ENCODE results near the gene TTF2. TPM values are rescaled to one million over a fixed set of nuclear protein-coding genes. Genes with fewer than 3 reads are reported as not detected.

TTF2 gene
- total RNA-seq, 1 donor from 2014 or later = 47.5 TPM

DNA sequence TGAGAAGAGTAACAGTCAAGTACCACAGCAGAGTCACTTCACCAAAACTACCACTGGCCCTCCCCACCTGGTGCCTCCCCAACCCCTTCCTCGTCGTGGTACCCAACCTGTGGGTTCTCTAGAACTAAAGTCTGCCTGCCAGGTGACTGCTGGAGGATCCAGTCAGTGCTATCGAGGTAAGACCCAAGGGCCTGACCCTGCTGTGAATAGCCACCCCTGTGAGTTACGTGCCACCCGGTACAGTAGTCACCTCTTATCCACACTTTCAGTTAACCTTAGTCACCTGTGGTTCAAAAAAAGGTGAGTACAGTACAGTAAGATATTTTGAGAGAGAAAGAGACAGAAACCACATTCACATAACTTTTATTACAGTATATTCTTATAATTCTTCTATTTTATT lies 16.5 kb downstream of the TTF2 start:
- DNase-seq (ENCODE audit: extremely low spot score, unreplicated experiment) = no peak
- H3K4me1 Mint-ChIP-seq (ENCODE audit: unreplicated experiment) = no peaks in the 10 kb centered on the region
- H3K36me3 Mint-ChIP-seq = peaks cover 37% of the 10 kb centered on the region
- no peaks in the 10 kb centered on the region for H3K27me3 Mint-ChIP-seq
- no peaks in the 10 kb centered on the region for H3K9me3 Mint-ChIP-seq
- TF ChIP-seq, protein P1, sequence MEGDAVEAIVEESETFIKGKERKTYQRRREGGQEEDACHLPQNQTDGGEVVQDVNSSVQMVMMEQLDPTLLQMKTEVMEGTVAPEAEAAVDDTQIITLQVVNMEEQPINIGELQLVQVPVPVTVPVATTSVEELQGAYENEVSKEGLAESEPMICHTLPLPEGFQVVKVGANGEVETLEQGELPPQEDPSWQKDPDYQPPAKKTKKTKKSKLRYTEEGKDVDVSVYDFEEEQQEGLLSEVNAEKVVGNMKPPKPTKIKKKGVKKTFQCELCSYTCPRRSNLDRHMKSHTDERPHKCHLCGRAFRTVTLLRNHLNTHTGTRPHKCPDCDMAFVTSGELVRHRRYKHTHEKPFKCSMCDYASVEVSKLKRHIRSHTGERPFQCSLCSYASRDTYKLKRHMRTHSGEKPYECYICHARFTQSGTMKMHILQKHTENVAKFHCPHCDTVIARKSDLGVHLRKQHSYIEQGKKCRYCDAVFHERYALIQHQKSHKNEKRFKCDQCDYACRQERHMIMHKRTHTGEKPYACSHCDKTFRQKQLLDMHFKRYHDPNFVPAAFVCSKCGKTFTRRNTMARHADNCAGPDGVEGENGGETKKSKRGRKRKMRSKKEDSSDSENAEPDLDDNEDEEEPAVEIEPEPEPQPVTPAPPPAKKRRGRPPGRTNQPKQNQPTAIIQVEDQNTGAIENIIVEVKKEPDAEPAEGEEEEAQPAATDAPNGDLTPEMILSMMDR (conservative IDR thresholded peaks at IDR 0.05) = no peak
- H3K27ac Mint-ChIP-seq = no peak overlapping the region
- no peak overlapping the region for H3K4me3 Mint-ChIP-seq

DNA sequence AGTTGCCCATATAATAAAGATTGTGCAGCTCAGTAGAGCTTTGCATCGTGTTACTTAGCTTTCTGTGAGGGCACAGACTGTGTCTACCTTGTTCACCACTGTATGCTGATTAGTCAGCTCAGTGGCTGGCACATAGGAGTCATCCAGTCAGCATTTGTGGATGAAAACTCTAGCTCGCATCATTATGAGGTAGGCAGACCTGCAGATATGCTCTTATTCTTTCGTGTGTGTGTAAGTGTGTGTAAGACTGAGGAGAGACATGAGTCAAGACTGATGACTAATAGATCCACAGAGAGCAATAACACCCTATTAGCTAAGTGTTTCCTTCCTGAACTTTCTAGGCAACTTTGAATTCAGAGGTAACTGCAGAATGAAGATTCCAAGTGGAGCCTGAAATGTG lies 17.1 kb downstream of the TTF2 start:
- TF ChIP-seq, protein P1 (conservative IDR thresholded peaks at IDR 0.05) = no peak
- Mint-ChIP-seq H3K4me3 (no peak overlapping the region), H3K27me3 (no peaks in the 10 kb centered on the region), H3K4me1 (ENCODE audit: unreplicated experiment) (no peaks in the 10 kb centered on the region), H3K9me3 (no peaks in the 10 kb centered on the region), H3K36me3 (peaks cover 37% of the 10 kb centered on the region), H3K27ac (no peak overlapping the region)
- no peak for DNase-seq (ENCODE audit: extremely low spot score, unreplicated experiment)

DNA sequence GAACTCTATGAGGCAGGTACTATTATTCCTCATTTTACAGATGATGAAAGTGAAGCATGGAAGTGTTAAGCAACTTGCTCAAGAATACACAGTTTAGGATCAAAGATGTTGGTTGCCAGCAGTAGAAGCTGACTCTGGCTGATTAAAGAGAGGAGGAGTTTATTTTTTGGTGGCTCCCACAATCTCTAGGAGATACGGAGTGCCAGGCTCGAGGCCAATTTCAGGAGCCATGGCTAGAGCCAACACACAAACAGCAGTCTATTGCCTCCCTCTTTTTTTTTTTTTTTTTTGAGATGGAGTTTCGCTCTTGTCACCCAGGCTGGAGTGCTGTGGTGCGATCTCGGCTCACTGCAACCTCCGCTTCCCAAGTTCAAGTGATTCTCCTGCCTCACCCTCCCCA lies 19.6 kb downstream of the TTF2 start:
- Mint-ChIP-seq H3K4me1 (ENCODE audit: unreplicated experiment) (no peaks in the 10 kb centered on the region), H3K4me3 (no peak overlapping the region), H3K36me3 (peaks cover 36% of the 10 kb centered on the region), H3K9me3 (no peaks in the 10 kb centered on the region), H3K27ac (no peak overlapping the region), H3K27me3 (no peaks in the 10 kb centered on the region)
- no peak for DNase-seq (ENCODE audit: extremely low spot score, unreplicated experiment)
- TF ChIP-seq, protein P1 (conservative IDR thresholded peaks at IDR 0.05) = no peak

- Mint-ChIP-seq H3K27ac (no peak overlapping the region), H3K4me1 (ENCODE audit: unreplicated experiment) (no peaks in the 10 kb centered on the region), H3K36me3 (peaks cover 23% of the 10 kb centered on the region), H3K27me3 (no peaks in the 10 kb centered on the region), H3K9me3 (no peaks in the 10 kb centered on the region), H3K4me3 (no peak overlapping the region)
- DNase-seq (ENCODE audit: extremely low spot score, unreplicated experiment) = no peak
- TF ChIP-seq, protein P1 (conservative IDR thresholded peaks at IDR 0.05) = no peak
Measured at GRCh38 chr1:117084231-117084630, 24.1 kb downstream of the TTF2 start.

DNA sequence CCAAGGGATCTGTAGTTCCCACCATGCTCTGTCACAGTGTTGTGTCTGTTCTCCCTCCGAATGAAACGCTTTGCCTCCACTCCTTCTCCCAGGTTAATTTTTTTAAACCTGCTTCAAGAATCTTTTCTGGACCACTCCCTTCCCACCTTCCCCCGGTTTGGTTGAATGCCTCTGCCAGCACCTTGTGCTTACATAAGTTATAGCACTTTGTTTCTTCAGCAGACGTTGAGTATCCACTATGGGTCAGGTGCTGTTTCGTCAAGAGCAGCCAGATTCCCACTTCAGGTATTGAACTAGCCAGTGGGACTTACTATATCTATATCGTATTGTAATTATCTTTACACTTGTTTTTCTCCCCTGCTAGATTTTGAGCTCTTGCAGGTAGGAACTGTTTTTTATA lies 27.6 kb downstream of the TTF2 start:
- TF ChIP-seq, protein P1 (conservative IDR thresholded peaks at IDR 0.05) = no peak
- Mint-ChIP-seq H3K27me3 (no peaks in the 10 kb centered on the region), H3K9me3 (no peaks in the 10 kb centered on the region), H3K36me3 (peaks cover 21% of the 10 kb centered on the region), H3K4me3 (no peak overlapping the region), H3K27ac (peak overlapping the region; percentile 35), H3K4me1 (ENCODE audit: unreplicated experiment) (peaks cover 3% of the 10 kb centered on the region)
- DNase-seq (ENCODE audit: extremely low spot score, unreplicated experiment) = no peak

DNA sequence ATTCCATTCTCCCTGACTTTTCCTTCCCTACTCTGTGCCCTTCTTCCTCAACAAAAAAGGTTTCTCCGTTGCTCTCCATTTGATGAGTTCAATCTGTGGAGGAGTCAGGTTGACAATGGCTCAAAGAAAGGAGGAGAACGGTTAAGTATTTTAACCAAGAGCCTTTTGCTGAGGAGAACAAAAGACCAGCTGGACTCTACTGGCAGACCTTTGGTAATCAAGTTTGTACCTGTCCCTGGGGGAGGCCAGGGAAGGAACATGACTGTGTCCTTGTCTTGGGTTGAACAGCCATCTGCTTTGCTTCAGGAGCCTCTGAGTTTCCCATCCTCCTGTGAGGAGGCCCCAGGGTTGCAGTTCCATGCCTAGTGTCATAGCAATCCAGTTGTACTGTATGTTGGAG lies 29.9 kb downstream of the TTF2 start:
- no peaks in the 10 kb centered on the region for H3K9me3 Mint-ChIP-seq
- TF ChIP-seq, protein P1 (conservative IDR thresholded peaks at IDR 0.05) = no peak
- DNase-seq (ENCODE audit: extremely low spot score, unreplicated experiment) = no peak
- no peak overlapping the region for H3K27ac Mint-ChIP-seq
- peaks cover 19% of the 10 kb centered on the region for H3K4me1 Mint-ChIP-seq (ENCODE audit: unreplicated experiment)
- no peak overlapping the region for H3K4me3 Mint-ChIP-seq
- no peaks in the 10 kb centered on the region for H3K27me3 Mint-ChIP-seq
- peaks cover 26% of the 10 kb centered on the region for H3K36me3 Mint-ChIP-seq

Measured in type B pancreatic cell (in vitro differentiated cells).